Brain microvascular endothelial cell (primary cell): ENCODE measurements around the gene PAQR5.
A peak's percentile ranks its signal among the peaks of the same experiment; 100 is the strongest.

Experiments
- DNase-seq: peaks from one replicate; pipeline ENCODE4 v3.0.0-alpha.2; 2020
- H3K27ac ChIP-seq: fragments of 250-450 bp; sonication (Bioruptor Pico); 2 replicates; pipeline ENCODE4 v1.5.1; 2020; ENCODE audit warnings: mild to moderate bottlenecking, moderate library complexity
- H3K27me3 ChIP-seq: fragments of 250-450 bp; sonication (Bioruptor Pico); replicated peaks from 2 replicates; pipeline ENCODE4 v1.5.1; 2020; ENCODE audit warnings: mild to moderate bottlenecking
- H3K36me3 ChIP-seq: fragments of 250-450 bp; sonication (Bioruptor Pico); replicated peaks from 2 replicates; pipeline ENCODE4 v1.5.1; 2020; ENCODE audit warnings: mild to moderate bottlenecking
- H3K4me3 ChIP-seq: 2 replicates; pipeline ENCODE4 v1.5.1; 2011; ENCODE audit warnings: low read depth, mild to moderate bottlenecking, control low read depth, low read length, moderate library complexity
- in situ Hi-C: cut with HindIII; loops from 2 replicates; pipeline ENCODE4 v1.10.0; 2017; ENCODE audit warnings: low sequenced_read_pairs, low pct_ligation_motif_present
- TF ChIP-seq, protein P1 (sequence below): IDR thresholded peaks from 2 replicates; pipeline ENCODE4 v1.5.1; 2011; ENCODE audit warnings: low read depth, mild to moderate bottlenecking, moderate library complexity, low read length, control low read depth, inconsistent platforms; ENCODE audit errors: missing control alignments

PAQR5 gene

DNA sequence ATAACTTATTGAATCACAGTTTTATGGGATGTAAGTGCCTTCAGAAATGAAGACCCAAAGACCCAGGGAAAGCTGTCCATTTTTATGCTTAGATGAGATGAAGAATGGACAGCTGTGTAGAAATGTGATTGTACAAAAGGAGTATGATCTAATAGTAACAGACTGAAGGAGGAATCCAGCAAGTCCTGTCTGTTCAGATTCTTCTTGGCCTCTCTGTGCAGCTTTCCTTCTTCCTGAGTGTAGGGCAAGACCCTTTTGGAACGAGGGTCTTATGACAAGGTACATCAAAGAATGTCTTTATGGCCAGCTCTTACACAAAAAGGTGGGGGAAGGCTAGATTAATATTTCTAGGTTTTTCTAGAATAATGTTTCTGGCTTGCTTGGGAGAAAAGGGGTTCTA lies 114.0 kb downstream of the PAQR5 start:
- no peak overlapping the region for H3K27ac ChIP-seq
- H3K27me3 ChIP-seq: no peaks in the 10 kb centered on the region
- H3K36me3 ChIP-seq: no peaks in the 10 kb centered on the region
- TF ChIP-seq, protein P1, sequence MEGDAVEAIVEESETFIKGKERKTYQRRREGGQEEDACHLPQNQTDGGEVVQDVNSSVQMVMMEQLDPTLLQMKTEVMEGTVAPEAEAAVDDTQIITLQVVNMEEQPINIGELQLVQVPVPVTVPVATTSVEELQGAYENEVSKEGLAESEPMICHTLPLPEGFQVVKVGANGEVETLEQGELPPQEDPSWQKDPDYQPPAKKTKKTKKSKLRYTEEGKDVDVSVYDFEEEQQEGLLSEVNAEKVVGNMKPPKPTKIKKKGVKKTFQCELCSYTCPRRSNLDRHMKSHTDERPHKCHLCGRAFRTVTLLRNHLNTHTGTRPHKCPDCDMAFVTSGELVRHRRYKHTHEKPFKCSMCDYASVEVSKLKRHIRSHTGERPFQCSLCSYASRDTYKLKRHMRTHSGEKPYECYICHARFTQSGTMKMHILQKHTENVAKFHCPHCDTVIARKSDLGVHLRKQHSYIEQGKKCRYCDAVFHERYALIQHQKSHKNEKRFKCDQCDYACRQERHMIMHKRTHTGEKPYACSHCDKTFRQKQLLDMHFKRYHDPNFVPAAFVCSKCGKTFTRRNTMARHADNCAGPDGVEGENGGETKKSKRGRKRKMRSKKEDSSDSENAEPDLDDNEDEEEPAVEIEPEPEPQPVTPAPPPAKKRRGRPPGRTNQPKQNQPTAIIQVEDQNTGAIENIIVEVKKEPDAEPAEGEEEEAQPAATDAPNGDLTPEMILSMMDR: no peak
- H3K4me3 ChIP-seq: no peak overlapping the region
- in situ Hi-C loops: no loop called here
- no peak for DNase-seq

DNA sequence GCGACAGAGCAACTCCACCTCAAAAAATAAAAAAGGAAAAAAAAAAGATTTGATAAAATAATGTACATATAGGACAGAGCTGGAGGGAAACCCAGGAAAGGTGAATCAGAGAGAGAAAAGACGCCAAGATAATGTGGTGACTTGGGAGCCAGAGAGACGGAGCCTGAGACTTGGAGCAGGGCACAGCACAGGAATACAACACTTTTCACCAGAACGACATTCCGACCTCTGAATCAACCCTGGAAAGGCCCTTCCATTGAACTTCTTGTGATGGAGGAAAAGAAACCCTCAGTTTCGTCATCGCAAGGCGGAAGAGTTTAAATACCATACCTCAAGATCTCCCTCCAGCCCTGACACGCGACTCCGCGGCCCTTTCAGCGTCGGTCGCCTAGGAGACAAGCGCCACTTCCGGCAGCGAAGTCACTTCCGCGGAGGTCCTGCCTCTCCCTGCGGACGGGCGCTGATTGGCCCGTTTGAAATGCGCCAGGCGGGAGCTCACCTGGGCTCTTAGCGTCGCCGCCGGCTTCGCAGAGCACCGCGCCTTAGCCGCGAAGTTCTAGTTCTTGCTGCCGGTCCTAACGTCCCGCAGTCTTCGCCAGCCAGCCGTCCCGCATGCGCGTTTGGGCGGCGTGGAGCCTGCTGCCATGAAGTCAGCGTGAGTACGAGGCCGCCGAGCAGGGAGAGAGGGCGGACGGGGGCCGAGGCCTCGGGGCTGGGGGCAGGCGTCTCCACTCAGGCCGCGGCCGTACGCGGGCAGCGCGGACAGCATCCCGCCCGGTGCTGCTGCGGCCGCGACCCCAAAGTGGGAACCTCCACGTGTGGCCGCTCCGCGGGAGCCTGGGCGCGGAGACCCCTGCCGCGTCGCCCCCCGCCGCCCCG lies 115.3 kb downstream of the PAQR5 start, which contains the start of gene KIF23:
TSS of gene KIF23 (plus strand) at position 528 of the 879 bp plus-strand sequence. CDS start at position 645, 117 bp downstream.
- H3K27ac ChIP-seq: peak within 1 kb of the TSS; percentile 89
- in situ Hi-C loops: no loop called here
- TF ChIP-seq, protein P1: no peak
- peak; percentile 92 for DNase-seq
- no peaks in the 10 kb centered on the region for H3K27me3 ChIP-seq
- no peaks in the 10 kb centered on the region for H3K36me3 ChIP-seq
- peak within 1 kb of the TSS; percentile 91 for H3K4me3 ChIP-seq

DNA sequence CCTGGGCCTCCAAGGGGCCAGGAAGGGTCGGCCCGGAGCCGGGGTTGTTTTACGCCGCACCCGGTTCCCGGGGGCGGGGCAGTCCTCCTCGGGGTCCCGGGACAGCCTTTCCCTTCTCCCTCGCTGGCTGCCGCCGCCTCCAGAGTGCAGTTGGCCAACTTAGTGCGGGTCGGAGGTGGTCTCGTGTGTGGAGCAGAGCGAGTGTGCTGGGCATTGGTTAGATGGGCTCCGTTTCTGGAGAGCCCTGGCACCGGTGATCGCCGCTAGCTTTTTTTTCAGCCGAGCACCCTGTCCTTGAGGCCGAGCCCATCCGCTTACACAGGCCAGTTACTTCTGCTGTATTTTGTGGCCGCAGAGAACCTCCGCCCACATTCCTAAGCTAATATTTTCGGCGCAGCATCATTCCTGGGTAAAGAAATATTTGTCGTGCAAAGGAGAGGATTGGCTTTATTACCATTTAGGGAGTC lies 116.0 kb downstream of the PAQR5 start:
- H3K27me3 ChIP-seq: no peaks in the 10 kb centered on the region
- in situ Hi-C loops: no loop called here
- DNase-seq: peak; percentile 92

DNA sequence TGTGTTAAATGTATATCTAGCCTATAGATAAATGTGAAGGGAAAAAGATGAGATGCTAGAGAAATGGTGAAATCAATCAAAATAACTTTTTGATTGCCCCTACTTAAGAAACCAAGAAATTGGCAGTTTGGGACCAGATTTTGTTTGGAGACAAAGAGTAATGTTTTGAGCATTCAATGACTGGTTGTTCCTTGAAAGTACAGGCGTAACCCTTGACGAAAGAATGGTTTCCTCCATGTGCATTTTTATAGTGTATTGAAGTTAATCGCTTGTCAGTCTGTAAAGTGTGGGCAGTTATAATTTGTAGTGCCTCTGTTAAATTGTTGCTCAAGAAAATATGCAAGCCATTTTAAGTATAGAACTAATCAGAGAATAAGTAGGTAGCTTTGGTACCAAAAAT lies 116.7 kb downstream of the PAQR5 start:
- TF ChIP-seq, protein P1: no peak
- H3K36me3 ChIP-seq: no peaks in the 10 kb centered on the region
- peak overlapping the region; percentile 91 for H3K4me3 ChIP-seq
- in situ Hi-C loops: no loop called here
- no peaks in the 10 kb centered on the region for H3K27me3 ChIP-seq
- peak overlapping the region; percentile 89 for H3K27ac ChIP-seq
- no peak for DNase-seq

More for the DNA sequence above, 116.0 kb downstream of the PAQR5 start:
- Histone ChIP-seq H3K27ac (peak overlapping the region; percentile 89), H3K36me3 (no peaks in the 10 kb centered on the region), H3K4me3 (peak overlapping the region; percentile 91)
- TF ChIP-seq, protein P1: no peak

DNA sequence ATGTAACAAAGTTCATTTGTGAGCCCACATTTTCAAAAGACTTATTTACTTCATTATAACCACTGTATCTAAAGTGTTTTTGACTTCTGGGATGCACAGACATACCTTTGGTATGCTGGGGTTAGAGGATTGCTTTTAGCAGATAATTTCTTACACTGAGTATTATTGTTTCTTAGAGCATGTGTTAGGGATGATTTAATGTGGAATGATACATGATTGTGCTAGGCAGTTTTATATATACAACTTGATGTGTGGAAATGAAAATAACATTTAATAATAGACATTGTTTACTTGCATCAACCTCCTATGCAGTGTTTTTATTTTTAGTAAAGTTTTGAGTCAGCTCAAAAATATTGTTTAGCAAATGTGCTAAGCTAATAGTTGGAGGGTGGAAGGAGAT lies 118.9 kb downstream of the PAQR5 start:
- DNase-seq: no peak
- H3K27ac ChIP-seq: no peak overlapping the region
- TF ChIP-seq, protein P1: no peak
- no peak overlapping the region for H3K4me3 ChIP-seq
- in situ Hi-C loops: no loop called here
- H3K36me3 ChIP-seq: peaks cover 2% of the 10 kb centered on the region
- no peaks in the 10 kb centered on the region for H3K27me3 ChIP-seq
